GM12878 (cell line): ENCODE data around the gene SMTNL2. TPM values are rescaled to one million over a fixed set of nuclear protein-coding genes. Genes with fewer than 3 reads are reported as not detected.

ENCODE experiments used
- ATAC-seq: fragments of 200-7000 bp; cut with Tn5 transposase; 3 replicates; pipeline ENCODE4 v1.9.1; 2020; ENCODE audit warnings: mild to moderate bottlenecking, moderate library complexity
- BruUV-seq: library from RNA; stranded (reverse); fragments of 400-500 nt; replicated peaks from 2 replicates; lab custom pipeline; 2021; lab: Mats Ljungman, UMichigan
- CTCF ChIA-PET: fragments of 300-600 bp; sonication (Branson Sonifier 250); formaldehyde crosslinking; extraction: SDS; loops from one replicate; lab custom pipeline; 2021; ENCODE audit warnings: inconsistent platforms; lab: Yijun Ruan, JAX
- POLR2A ChIA-PET: fragments of 350-600 bp; formaldehyde crosslinking; extraction: SDS; loops from one replicate; lab custom pipeline; 2021; ENCODE audit warnings: inconsistent platforms; lab: Charles Lee
- RAD21 ChIA-PET: fragments of 300-600 bp; sonication (Branson Sonifier 250); formaldehyde crosslinking; loops from one replicate; lab custom pipeline; 2023; ENCODE audit warnings: antibody characterized with exemption; ENCODE audit not compliant: unreplicated experiment; lab: Charles Lee
- SMC1A ChIA-PET: fragments of 300-600 bp; sonication (Branson Sonifier 250); formaldehyde crosslinking; loops from one replicate; lab custom pipeline; 2023; ENCODE audit not compliant: unreplicated experiment, uncharacterized antibody; lab: Charles Lee
- DNase-seq: peaks from one replicate; pipeline ENCODE4 v3.0.0-alpha.2; 2011; ENCODE audit warnings: low read depth, low spot score
- FAIRE-seq: peaks from 3 replicates; lab custom pipeline; 2011; peaks lifted over from hg19 to GRCh38; lab: Jason Lieb, UNC
- H2AFZ ChIP-seq: 2 replicates; pipeline ENCODE4 v1.6.0; 2011; ENCODE audit warnings: low read depth, low read length, control low read depth; ENCODE audit not compliant: control insufficient read depth
- H3K27ac ChIP-seq: 2 replicates; pipeline ENCODE4 v1.5.1; 2011; ENCODE audit warnings: control low read depth; ENCODE audit not compliant: control insufficient read depth, insufficient read depth
- H3K27me3 ChIP-seq, 2 experiments: replicated peaks in 1 of 2; 2 replicates each; pipeline versions ENCODE4 v1.6.0 to v1.6.1; 2011; ENCODE audit warnings: low read length in 1 of 2; ENCODE audit not compliant: control insufficient read depth in 2 of 2, insufficient read depth in 2 of 2
- H3K36me3 ChIP-seq, 2 experiments: 2 replicates each; pipeline ENCODE4 v1.5.1; 2011; ENCODE audit warnings: low read length in 1 of 2; ENCODE audit not compliant: control insufficient read depth in 2 of 2, insufficient read depth in 2 of 2
- H3K4me1 ChIP-seq: 2 replicates; pipeline ENCODE4 v1.6.1; 2011; ENCODE audit warnings: mild to moderate bottlenecking, low read length, moderate library complexity, mixed read lengths; ENCODE audit not compliant: control insufficient read depth, insufficient read depth
- H3K4me2 ChIP-seq: 2 replicates; pipeline ENCODE4 v1.6.0; 2011; ENCODE audit warnings: control low read depth; ENCODE audit not compliant: control insufficient read depth, insufficient read depth
- H3K4me3 ChIP-seq: fragments of 200-600 bp; sonication (generic); 2 replicates; pipeline ENCODE4 v1.5.1; 2016
- H3K79me2 ChIP-seq: 2 replicates; pipeline ENCODE4 v1.6.0; 2011; ENCODE audit warnings: low read length; ENCODE audit not compliant: control insufficient read depth, insufficient read depth
- H3K9ac ChIP-seq: 2 replicates; pipeline ENCODE4 v1.8.0; 2011; ENCODE audit warnings: low read length, control low read depth, mixed read lengths; ENCODE audit not compliant: control insufficient read depth, insufficient read depth
- H3K9me3 ChIP-seq: replicated peaks from 3 replicates; pipeline ENCODE4 v1.5.1; 2011; ENCODE audit warnings: mild to moderate bottlenecking, low read length; ENCODE audit not compliant: control insufficient read depth, insufficient read depth
- H4K20me1 ChIP-seq: 2 replicates; pipeline ENCODE4 v1.6.0; 2011; ENCODE audit not compliant: control insufficient read depth, insufficient read depth
- CEBPB ChIP-seq, 2 experiments: fragments of 150-350 bp in 1 of 2; IDR thresholded peaks; 2 replicates each; pipeline ENCODE4 v1.6.1; 2012 to 2014; ENCODE audit warnings: low read depth in 2 of 2, low read length in 2 of 2, borderline replicate concordance in 1 of 2, inconsistent platforms in 1 of 2
- CHD1 ChIP-seq: IDR thresholded peaks from 2 replicates; pipeline ENCODE4 v1.6.1; 2012; ENCODE audit warnings: low read depth, low read length, improper control_type of control experiment
- CHD2 ChIP-seq: IDR thresholded peaks from 2 replicates; pipeline ENCODE4 v1.6.1; 2011; ENCODE audit warnings: low read depth, low read length, improper control_type of control experiment, borderline replicate concordance
- NR2C1 ChIP-seq: fragments of 450-650 bp; IDR thresholded peaks from 2 replicates; pipeline ENCODE4 v1.6.1; 2017; ENCODE audit warnings: antibody characterized with exemption, mild to moderate bottlenecking, moderate library complexity
- PAX5 ChIP-seq: IDR thresholded peaks from 2 replicates; pipeline ENCODE4 v1.6.1; 2011; ENCODE audit warnings: low read depth, low read length, borderline replicate concordance
- WGBS: methylation state at CpG from one replicate; pipeline ENCODE4 v1.1.6; 2016; ENCODE audit warnings: low lambda C conversion rate; ENCODE audit not compliant: insufficient replicate concordance, insufficient coverage; ENCODE audit errors: missing lambda C conversion rate; 5-methylcytosine and 5-hydroxymethylcytosine counted together
- in situ Hi-C: fragments of 300-500 bp; cut with MboI; formaldehyde crosslinking; loops from 9 replicates; pipeline ENCODE4 v1.14.3; 2018; ENCODE audit warnings: mixed read lengths
- intact Hi-C: fragments of 100-400 bp; cut with micrococcal nuclease; formaldehyde crosslinking; loops from one replicate; pipeline ENCODE4 v1.14.2; 2022; ENCODE audit not compliant: unreplicated experiment
- polyA plus RNA-seq, 11 experiments: library from polyadenylated mRNA; depleted of rRNA in 4 of 11; unstranded in 6 of 11; stranded (reverse) in 5 of 11; fragments of >200 nt; fragmentation: Nextera tagmentation in 4 of 11; fragmentation: Illumina TruSeq in 1 of 11; extraction: Ambion mirVana in 4 of 11; extraction: Trizol in 1 of 11; gene quantifications; 1 replicate in 1 of 11; 2 replicates in 10 of 11; pipeline versions ENCODE4 v1.2.1 to v1.2.3, GENCODE V29; 2011 to 2016; ENCODE audit warnings: inconsistent platforms in 2 of 11, missing spikeins in 2 of 11, low read depth in 1 of 11
- total RNA-seq, 4 experiments: library from RNA; depleted of rRNA in 3 of 4; stranded (reverse); fragments of >200 nt in 3 of 4; fragmentation: Illumina TruSeq in 1 of 4; extraction: Trizol in 1 of 4; gene quantifications; 2 replicates each; pipeline versions ENCODE4 v1.2.1 to v1.2.3, GENCODE V29; 2013 to 2021
- TF ChIP-seq, protein P1 (sequence below): IDR thresholded peaks from 2 replicates; pipeline ENCODE4 v1.6.1; 2011; ENCODE audit warnings: low read depth, mild to moderate bottlenecking, low read length, moderate library complexity, borderline replicate concordance; ENCODE audit errors: extremely low read depth
- TF ChIP-seq, protein P2 (sequence below): fragments of 450-650 bp; formaldehyde crosslinking; IDR thresholded peaks from 2 replicates; pipeline ENCODE4 v1.4.0; 2022; ENCODE audit warnings: mild to moderate bottlenecking, moderate library complexity
- TF ChIP-seq, protein P3 (sequence below): IDR thresholded peaks from 2 replicates; pipeline ENCODE4 v1.6.1; 2012; ENCODE audit warnings: low read depth, low read length, improper control_type of control experiment

Gene SMTNL2
- total and polyA plus RNA-seq, 10 of the 15 experiments (the other 5 are each of a cell fraction or from before 2014, with no cell fraction given) = not detected

DNA sequence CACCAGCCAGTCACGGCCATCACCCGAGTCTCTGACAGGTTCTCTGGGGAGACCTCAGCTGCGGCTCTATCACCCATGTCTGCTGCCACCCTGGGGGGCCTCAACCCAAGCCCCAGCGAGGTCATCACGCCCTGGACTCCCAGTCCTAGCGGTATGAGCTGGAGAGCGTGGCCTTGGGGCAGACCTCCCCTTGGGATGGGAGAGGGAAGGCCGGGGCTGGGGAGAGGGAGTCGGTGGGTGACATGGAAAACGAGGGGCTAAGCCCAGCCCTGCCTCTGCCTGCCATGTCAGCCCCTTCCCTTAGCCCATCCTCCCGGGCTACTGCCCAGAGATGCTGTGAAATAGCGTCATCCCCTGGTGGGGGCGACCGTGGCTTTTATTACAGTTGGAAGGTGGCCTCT is 8.7 kb downstream of the SMTNL2 start:
- POLR2A ChIA-PET = no interaction called here
- 22% methylated on average over 14 of the region's 14 CpGs for WGBS
- H2AFZ ChIP-seq = no peak overlapping the region
- H3K9me3 ChIP-seq = no peaks in the 10 kb centered on the region
- TF ChIP-seq CHD2 (no peak), PAX5 (no peak), NR2C1 (no peak), CHD1 (no peak), CEBPB (IDR thresholded peaks at IDR 0.05; ENCODE audit: borderline replicate concordance in 1 of 2, low read depth in 2 of 2, low read length in 2 of 2) (no peak)
- TF ChIP-seq, protein P1, sequence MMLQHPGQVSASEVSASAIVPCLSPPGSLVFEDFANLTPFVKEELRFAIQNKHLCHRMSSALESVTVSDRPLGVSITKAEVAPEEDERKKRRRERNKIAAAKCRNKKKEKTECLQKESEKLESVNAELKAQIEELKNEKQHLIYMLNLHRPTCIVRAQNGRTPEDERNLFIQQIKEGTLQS = no peak
- TF ChIP-seq, protein P2, sequence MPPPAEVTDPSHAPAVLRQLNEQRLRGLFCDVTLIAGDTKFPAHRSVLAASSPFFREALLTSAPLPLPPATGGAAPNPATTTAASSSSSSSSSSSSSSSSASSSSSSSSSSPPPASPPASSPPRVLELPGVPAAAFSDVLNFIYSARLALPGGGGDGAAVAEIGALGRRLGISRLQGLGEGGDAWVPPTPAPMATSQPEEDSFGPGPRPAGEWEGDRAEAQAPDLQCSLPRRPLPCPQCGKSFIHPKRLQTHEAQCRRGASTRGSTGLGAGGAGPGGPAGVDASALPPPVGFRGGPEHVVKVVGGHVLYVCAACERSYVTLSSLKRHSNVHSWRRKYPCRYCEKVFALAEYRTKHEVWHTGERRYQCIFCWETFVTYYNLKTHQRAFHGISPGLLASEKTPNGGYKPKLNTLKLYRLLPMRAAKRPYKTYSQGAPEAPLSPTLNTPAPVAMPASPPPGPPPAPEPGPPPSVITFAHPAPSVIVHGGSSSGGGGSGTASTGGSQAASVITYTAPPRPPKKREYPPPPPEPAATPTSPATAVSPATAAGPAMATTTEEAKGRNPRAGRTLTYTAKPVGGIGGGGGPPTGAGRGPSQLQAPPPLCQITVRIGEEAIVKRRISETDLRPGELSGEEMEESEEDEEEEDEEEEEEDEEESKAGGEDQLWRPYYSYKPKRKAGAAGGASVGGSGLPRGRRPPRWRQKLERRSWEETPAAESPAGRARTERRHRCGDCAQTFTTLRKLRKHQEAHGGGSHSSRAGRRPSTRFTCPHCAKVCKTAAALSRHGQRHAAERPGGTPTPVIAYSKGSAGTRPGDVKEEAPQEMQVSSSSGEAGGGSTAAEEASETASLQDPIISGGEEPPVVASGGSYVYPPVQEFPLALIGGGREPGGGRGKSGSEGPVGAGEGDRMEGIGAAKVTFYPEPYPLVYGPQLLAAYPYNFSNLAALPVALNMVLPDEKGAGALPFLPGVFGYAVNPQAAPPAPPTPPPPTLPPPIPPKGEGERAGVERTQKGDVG (CRISPR knock-in tag) = no peak
- TF ChIP-seq, protein P3, sequence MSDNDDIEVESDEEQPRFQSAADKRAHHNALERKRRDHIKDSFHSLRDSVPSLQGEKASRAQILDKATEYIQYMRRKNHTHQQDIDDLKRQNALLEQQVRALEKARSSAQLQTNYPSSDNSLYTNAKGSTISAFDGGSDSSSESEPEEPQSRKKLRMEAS = no peak
- intact Hi-C loops = no loop called here
- ATAC-seq = no peak
- SMC1A ChIA-PET = no interaction called here
- CTCF ChIA-PET = interaction anchor here (0.7 kb wide), 1 partner anchor 26 kb away, joined by 3 read pairs; no protein-coding TSS in a partner anchor
- RAD21 ChIA-PET = no interaction called here
- H3K27ac ChIP-seq = no peak overlapping the region
- no peaks in the 10 kb centered on the region for H3K4me1 ChIP-seq
- no peaks in the 10 kb centered on the region; the same call in 1 of the 2 replicates for H4K20me1 ChIP-seq
- no peak overlapping the region for H3K4me3 ChIP-seq
- H3K79me2 ChIP-seq = no peaks in the 10 kb centered on the region
- in situ Hi-C loops = no loop called here
- no peaks in the 10 kb centered on the region for H3K36me3 ChIP-seq
- FAIRE-seq = no peak
- H3K4me2 ChIP-seq = no peak overlapping the region
- no peak for DNase-seq
- no TSS peak for BruUV-seq
- no peak overlapping the region for H3K9ac ChIP-seq
- H3K27me3 ChIP-seq = peaks cover 3 to 4% of the 10 kb centered on the region in 2 experiments; a peak in 3 of 4 replicates
